Measurements from ENCODE around the gene SOX5. TPM values are rescaled to one million over a fixed set of nuclear protein-coding genes. Genes with fewer than 3 reads are reported as not detected.

Gene SOX5
- polyA plus RNA-seq, 1 experiment: 6.7 TPM

GRCh38 chr12:23947395-23947794, 2.1 kb downstream of the SOX5 start:
- Histone ChIP-seq H3K9me3 (ENCODE audit: control insufficient read depth, insufficient read depth, low read length) (no peaks in the 10 kb centered on the region), H3K4me3 (ENCODE audit: low read depth, low read length) (no peak overlapping the region), H3K27me3 (ENCODE audit: control insufficient read depth, insufficient read depth, low read length) (no peaks in the 10 kb centered on the region), H3K27ac (ENCODE audit: low read depth, low read length) (no peak overlapping the region)
- POLR2A ChIA-PET: no interaction called here
- TF ChIP-seq, protein P1, sequence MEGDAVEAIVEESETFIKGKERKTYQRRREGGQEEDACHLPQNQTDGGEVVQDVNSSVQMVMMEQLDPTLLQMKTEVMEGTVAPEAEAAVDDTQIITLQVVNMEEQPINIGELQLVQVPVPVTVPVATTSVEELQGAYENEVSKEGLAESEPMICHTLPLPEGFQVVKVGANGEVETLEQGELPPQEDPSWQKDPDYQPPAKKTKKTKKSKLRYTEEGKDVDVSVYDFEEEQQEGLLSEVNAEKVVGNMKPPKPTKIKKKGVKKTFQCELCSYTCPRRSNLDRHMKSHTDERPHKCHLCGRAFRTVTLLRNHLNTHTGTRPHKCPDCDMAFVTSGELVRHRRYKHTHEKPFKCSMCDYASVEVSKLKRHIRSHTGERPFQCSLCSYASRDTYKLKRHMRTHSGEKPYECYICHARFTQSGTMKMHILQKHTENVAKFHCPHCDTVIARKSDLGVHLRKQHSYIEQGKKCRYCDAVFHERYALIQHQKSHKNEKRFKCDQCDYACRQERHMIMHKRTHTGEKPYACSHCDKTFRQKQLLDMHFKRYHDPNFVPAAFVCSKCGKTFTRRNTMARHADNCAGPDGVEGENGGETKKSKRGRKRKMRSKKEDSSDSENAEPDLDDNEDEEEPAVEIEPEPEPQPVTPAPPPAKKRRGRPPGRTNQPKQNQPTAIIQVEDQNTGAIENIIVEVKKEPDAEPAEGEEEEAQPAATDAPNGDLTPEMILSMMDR (IDR thresholded peaks at IDR 0.05; ENCODE audit: low read depth, low read length): no peak
- no peak for DNase-seq (ENCODE audit: low read depth, low spot score)
- CTCF ChIA-PET: interaction anchor here (0.7 to 1.4 kb wide), 3 partner anchors 25 to 831 kb away, joined by 5 to 6 read pairs (median 6); no protein-coding TSS in a partner anchor

DNA sequence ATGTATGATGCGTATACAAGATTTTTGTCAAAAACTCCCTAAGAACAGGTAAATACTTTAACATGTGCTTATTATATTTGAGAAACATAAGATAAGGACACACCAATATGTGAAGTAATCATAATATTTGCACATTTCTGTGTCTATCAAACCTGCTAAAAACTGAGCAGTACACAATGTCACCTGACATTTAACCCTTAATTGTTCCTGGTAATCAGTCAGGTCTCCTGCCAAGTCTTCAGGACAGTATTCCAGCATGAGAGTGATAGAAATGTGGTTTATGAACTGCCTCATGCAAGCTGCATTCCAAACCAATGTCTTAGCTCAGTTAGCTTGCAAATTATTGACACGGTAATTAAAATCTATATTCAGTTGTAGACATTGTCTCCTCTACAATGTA, 4.2 kb downstream of the SOX5 start:
- ChIA-PET POLR2A (no interaction called here), CTCF (no interaction called here)
- Histone ChIP-seq H3K4me3 (ENCODE audit: low read depth, low read length) (no peak overlapping the region), H3K27ac (ENCODE audit: low read depth, low read length) (no peak overlapping the region), H3K27me3 (ENCODE audit: control insufficient read depth, insufficient read depth, low read length) (no peaks in the 10 kb centered on the region), H3K9me3 (ENCODE audit: control insufficient read depth, insufficient read depth, low read length) (no peaks in the 10 kb centered on the region)
- no peak for DNase-seq (ENCODE audit: low read depth, low spot score)
- TF ChIP-seq, protein P1 (IDR thresholded peaks at IDR 0.05; ENCODE audit: low read depth, low read length): no peak

GRCh38 chr12:23944067-23944466, 5.4 kb downstream of the SOX5 start:
- H3K4me3 ChIP-seq (ENCODE audit: low read depth, low read length): no peak overlapping the region
- TF ChIP-seq, protein P1 (IDR thresholded peaks at IDR 0.05; ENCODE audit: low read depth, low read length): no peak
- ChIA-PET POLR2A (no interaction called here), CTCF (no interaction called here)
- no peak overlapping the region for H3K27ac ChIP-seq (ENCODE audit: low read depth, low read length)
- H3K27me3 ChIP-seq (ENCODE audit: control insufficient read depth, insufficient read depth, low read length): no peaks in the 10 kb centered on the region
- no peaks in the 10 kb centered on the region for H3K9me3 ChIP-seq (ENCODE audit: control insufficient read depth, insufficient read depth, low read length)
- DNase-seq (ENCODE audit: low read depth, low spot score): no peak

- Histone ChIP-seq H3K4me3 (ENCODE audit: low read depth, low read length) (no peak overlapping the region), H3K27ac (ENCODE audit: low read depth, low read length) (no peak overlapping the region), H3K9me3 (ENCODE audit: control insufficient read depth, insufficient read depth, low read length) (no peaks in the 10 kb centered on the region), H3K27me3 (ENCODE audit: control insufficient read depth, insufficient read depth, low read length) (no peaks in the 10 kb centered on the region)
- TF ChIP-seq, protein P1 (IDR thresholded peaks at IDR 0.05; ENCODE audit: low read depth, low read length): no peak
- POLR2A ChIA-PET: interaction anchor here (0.6 kb wide), 1 partner anchor 621 kb away, joined by 5 read pairs; no protein-coding TSS in a partner anchor
- CTCF ChIA-PET: no interaction called here
- no peak for DNase-seq (ENCODE audit: low read depth, low spot score)
Observed at GRCh38 chr12:23942841-23943240, 6.6 kb downstream of the SOX5 start.

GRCh38 chr12:23941780-23942179, 7.7 kb downstream of the SOX5 start:
- no peak overlapping the region for H3K4me3 ChIP-seq (ENCODE audit: low read depth, low read length)
- no peaks in the 10 kb centered on the region for H3K9me3 ChIP-seq (ENCODE audit: control insufficient read depth, insufficient read depth, low read length)
- TF ChIP-seq, protein P1 (IDR thresholded peaks at IDR 0.05; ENCODE audit: low read depth, low read length): no peak
- H3K27me3 ChIP-seq (ENCODE audit: control insufficient read depth, insufficient read depth, low read length): no peaks in the 10 kb centered on the region
- H3K27ac ChIP-seq (ENCODE audit: low read depth, low read length): no peak overlapping the region
- CTCF ChIA-PET: no interaction called here
- DNase-seq (ENCODE audit: low read depth, low spot score): no peak
- POLR2A ChIA-PET: no interaction called here

All from AG04450 (cell line).